Posterior cingulate gyrus (tissue), 11 donors: Measurements from ENCODE around the gene SF1.

Experiments used
- DNase-seq, 10 donors: peaks; one replicate each; pipeline versions ENCODE4 v3.0.0 to v3.0.0-alpha.2; 2020 to 2021; ENCODE audit warnings: mixed read lengths in 3 of 10
- intact Hi-C: fragments of 100-400 bp; cut with DNase I; formaldehyde crosslinking; loops from one replicate; pipeline ENCODE4 v1.15.1; 2023

The SF1 gene

GRCh38 chr11:64787526-64788320 lies 9.4 kb upstream of the SF1 start:
- intact Hi-C loops: no loop called here
- DNase-seq: peak in 7 of 10 donors; percentile 32 to 89 (median 56)

GRCh38 chr11:64786308-64786707 lies 8.0 kb upstream of the SF1 start:
- peak in 5 of 10 donors; percentile 2 to 67 (median 4) for DNase-seq
- intact Hi-C loops: no loop called here

- intact Hi-C loops: no loop called here
- DNase-seq: no peak
Measured at GRCh38 chr11:64784813-64785581, 6.7 kb upstream of the SF1 start.

- DNase-seq: no peak
- intact Hi-C loops: loop anchor here (5.0 kb wide), 2 partner anchors 91 to 339 kb away; partner anchors contain the start of gene ZNHIT2
Measured at GRCh38 chr11:64778223-64778472, 194 bp downstream of the SF1 start.

GRCh38 chr11:64777449-64778222 lies 706 bp downstream of the SF1 start:
- intact Hi-C loops: loop anchor here (5.0 kb wide), 2 partner anchors 90 to 340 kb away; partner anchors contain the start of gene ZNHIT2
- DNase-seq: peak; percentile 61 to 95 (median 70)

GRCh38 chr11:64776875-64777274 lies 1.5 kb downstream of the SF1 start:
- peak in 1 of 10 donors; percentile 1 for DNase-seq
- intact Hi-C loops: loop anchor here (5.0 kb wide), 2 partner anchors 90 to 340 kb away; partner anchors contain the start of gene ZNHIT2

- intact Hi-C loops: loop anchor here (5.0 kb wide), 2 partner anchors 89 to 341 kb away; partner anchors contain the start of gene ZNHIT2
- DNase-seq: no peak
Measured at GRCh38 chr11:64776425-64776824, 1.9 kb downstream of the SF1 start.

- intact Hi-C loops: no loop called here
- no peak for DNase-seq
Measured at GRCh38 chr11:64774144-64774543, 4.2 kb downstream of the SF1 start.

GRCh38 chr11:64772303-64773018 lies 5.9 kb downstream of the SF1 start:
- DNase-seq: no peak
- intact Hi-C loops: no loop called here

- intact Hi-C loops: no loop called here
- no peak for DNase-seq
Measured at GRCh38 chr11:64771861-64772260, 6.5 kb downstream of the SF1 start.

GRCh38 chr11:64770120-64770519 lies 8.2 kb downstream of the SF1 start:
- intact Hi-C loops: no loop called here
- DNase-seq: peak in 2 of 10 donors; percentile 5 to 38

GRCh38 chr11:64769283-64769682 lies 9.1 kb downstream of the SF1 start:
- intact Hi-C loops: no loop called here
- no peak for DNase-seq

- DNase-seq: peak in 1 of 10 donors; percentile 1
- intact Hi-C loops: no loop called here
Measured at GRCh38 chr11:64768300-64768694, 10.0 kb downstream of the SF1 start.

GRCh38 chr11:64767344-64768299 lies 10.7 kb downstream of the SF1 start:
- intact Hi-C loops: no loop called here
- DNase-seq: peak in 8 of 10 donors; percentile 37 to 91 (median 55)

GRCh38 chr11:64766881-64767280 lies 11.5 kb downstream of the SF1 start:
- intact Hi-C loops: no loop called here

GRCh38 chr11:64765851-64766665 lies 12.3 kb downstream of the SF1 start:
- intact Hi-C loops: no loop called here
- peak in 4 of 10 donors; percentile 6 to 76 (median 14) for DNase-seq

More at GRCh38 chr11:64766881-64767280, 11.5 kb downstream of the SF1 start:
- DNase-seq: peak in 2 of 10 donors; percentile 3 to 7

- intact Hi-C loops: no loop called here
- DNase-seq: peak in 6 of 10 donors; percentile 9 to 89 (median 36)
Measured at GRCh38 chr11:64765291-64765850, 13.0 kb downstream of the SF1 start.

GRCh38 chr11:64764753-64765152 lies 13.6 kb downstream of the SF1 start:
- intact Hi-C loops: no loop called here
- DNase-seq: peak in 2 of 10 donors; percentile 5 to 14
